Panc1 (cell line): ENCODE data around the gene DIP2C. TPM values are rescaled to one million over a fixed set of nuclear protein-coding genes. Genes with fewer than 3 reads are reported as not detected.

ENCODE experiments used
- ATAC-seq: fragments of 200-7000 bp; cut with Tn5 transposase; 2 replicates; pipeline ENCODE4 v1.9.1; 2020; ENCODE audit warnings: mild to moderate bottlenecking, moderate library complexity
- BruUV-seq: library from RNA; stranded (reverse); fragments of 400-500 nt; replicated peaks from 2 replicates; lab custom pipeline; 2021; lab: Mats Ljungman, UMichigan
- CTCF ChIA-PET: fragments of 300-600 bp; sonication (Branson Sonifier 250); formaldehyde crosslinking; loops from one replicate; lab custom pipeline; 2022; ENCODE audit warnings: antibody characterized with exemption; lab: Charles Lee
- POLR2A ChIA-PET: fragments of 300-600 bp; sonication (Branson Sonifier 250); formaldehyde crosslinking; loops from one replicate; lab custom pipeline; 2022; ENCODE audit warnings: antibody characterized with exemption; lab: Charles Lee
- DNase-seq: peaks from one replicate; pipeline ENCODE4 v3.0.0-alpha.2; 2010; ENCODE audit warnings: low read depth, low spot score
- H3K27ac ChIP-seq: 2 replicates; pipeline ENCODE4 v1.5.1; 2011; ENCODE audit warnings: mild to moderate bottlenecking, low read length, inconsistent platforms
- H3K27me3 ChIP-seq: fragments of 200-500 bp; sonication (Bioruptor generic); 2 replicates; pipeline ENCODE4 v1.6.0; 2014; ENCODE audit warnings: low read length, inconsistent platforms; ENCODE audit not compliant: control insufficient read depth, insufficient read depth
- H3K36me3 ChIP-seq: fragments of 200-500 bp; sonication (Bioruptor generic); 2 replicates; pipeline ENCODE4 v1.5.1; 2014; ENCODE audit warnings: inconsistent platforms, mild to moderate bottlenecking, low read length, moderate library complexity; ENCODE audit not compliant: control insufficient read depth, insufficient read depth
- H3K4me1 ChIP-seq: 2 replicates; pipeline ENCODE4 v1.5.1; 2011; ENCODE audit warnings: inconsistent platforms, mild to moderate bottlenecking, low read length, moderate library complexity; ENCODE audit not compliant: control insufficient read depth, insufficient read depth
- H3K4me3 ChIP-seq, 2 experiments: 2 replicates each; pipeline ENCODE4 v1.5.1; 2011 to 2012; ENCODE audit warnings: low read depth in 2 of 2, low read length in 2 of 2, mild to moderate bottlenecking in 2 of 2, inconsistent platforms in 1 of 2, moderate library complexity in 1 of 2
- H3K9me3 ChIP-seq: fragments of 200-500 bp; sonication (Bioruptor generic); 2 replicates; pipeline ENCODE4 v1.5.1; 2014; ENCODE audit warnings: low read depth, mild to moderate bottlenecking, inconsistent platforms, low read length, moderate library complexity; ENCODE audit not compliant: control insufficient read depth, insufficient read depth
- POLR2AphosphoS5 ChIP-seq: IDR thresholded peaks from 2 replicates; pipeline ENCODE4 v1.6.1; 2012; ENCODE audit warnings: mild to moderate bottlenecking, low read depth, low read length, moderate library complexity
- SIN3A ChIP-seq: IDR thresholded peaks from 2 replicates; pipeline ENCODE4 v1.6.1; 2012; ENCODE audit warnings: low read depth, mild to moderate bottlenecking, low read length, moderate library complexity, borderline replicate concordance; ENCODE audit not compliant: insufficient read depth
- TCF7L2 ChIP-seq: IDR thresholded peaks from 2 replicates; pipeline ENCODE4 v1.6.1; 2011; ENCODE audit warnings: mild to moderate bottlenecking, low read depth, low read length, inconsistent platforms
- in situ Hi-C: cut with HindIII; loops from 2 replicates; pipeline ENCODE4 v1.10.0; 2016; ENCODE audit warnings: low sequenced_read_pairs, low pct_unique_long_range_greater_than_20kb
- intact Hi-C: fragments of 100-400 bp; cut with micrococcal nuclease; formaldehyde crosslinking; loops from one replicate; pipeline ENCODE4 v1.10.0; 2022; ENCODE audit not compliant: unreplicated experiment
- total RNA-seq: library from RNA; stranded (reverse); gene quantifications from one replicate; pipeline ENCODE4 v1.2.1, GENCODE V29; 2021; ENCODE audit not compliant: unreplicated experiment
- TF ChIP-seq, protein P1 (sequence below): fragments of 450-650 bp; IDR thresholded peaks from 2 replicates; pipeline ENCODE4 v1.5.1; 2017; ENCODE audit warnings: mild to moderate bottlenecking
- TF ChIP-seq, protein P2 (sequence below), 2 experiments: IDR thresholded peaks; 2 replicates each; pipeline ENCODE4 v1.6.1; 2011 to 2012; ENCODE audit warnings: low read depth in 2 of 2, control low read depth in 1 of 2, low read length in 1 of 2, mild to moderate bottlenecking in 1 of 2, moderate library complexity in 1 of 2; ENCODE audit not compliant: insufficient read depth in 1 of 2

Gene DIP2C
- total RNA-seq, 1 experiment from 2014 or later = 13.2 TPM

DNA sequence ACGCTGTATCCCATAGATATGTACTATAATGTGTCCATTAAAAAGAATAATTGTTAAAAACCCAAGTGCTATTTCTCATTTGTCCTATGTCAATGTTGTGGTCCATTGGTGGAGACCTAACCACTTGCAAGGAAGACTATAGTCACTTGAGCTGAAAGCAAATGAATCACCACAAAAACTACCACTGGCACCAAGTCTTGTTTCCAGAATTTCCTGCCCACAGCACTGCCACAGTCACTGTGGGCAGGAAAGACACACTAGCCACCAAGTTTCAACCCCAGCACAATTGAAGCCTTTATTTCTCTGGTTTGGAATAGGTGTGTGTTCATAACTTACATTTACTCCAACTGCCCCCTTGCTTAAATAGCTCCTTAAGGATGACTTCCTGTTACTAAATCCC is 12.4 kb downstream of the DIP2C start:
- BruUV-seq = no TSS peak

DNA sequence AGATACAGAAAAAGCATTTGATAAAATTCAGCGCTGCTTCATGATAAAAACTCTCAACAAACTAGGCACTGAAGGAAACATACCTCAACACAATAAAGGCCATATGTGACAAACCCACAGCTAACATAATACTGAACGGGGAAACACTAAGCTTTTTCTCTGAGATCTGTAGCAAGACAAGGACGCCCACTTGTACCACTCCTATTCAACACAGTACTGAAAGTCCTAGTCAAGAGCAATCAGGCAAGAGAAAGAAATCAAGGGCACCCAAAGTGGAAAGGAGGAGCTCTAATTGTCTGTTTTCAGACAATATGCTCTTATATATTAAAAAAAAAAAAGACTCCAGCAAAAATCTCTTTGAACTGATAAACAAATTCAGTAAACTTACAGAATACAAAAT is 13.3 kb downstream of the DIP2C start:
- Histone ChIP-seq H3K36me3 (no peaks in the 10 kb centered on the region), H3K27me3 (no peaks in the 10 kb centered on the region), H3K4me1 (no peaks in the 10 kb centered on the region), H3K27ac (no peak overlapping the region), H3K9me3 (no peaks in the 10 kb centered on the region), H3K4me3 (no peak overlapping the region)
- DNase-seq = no peak
- POLR2A ChIA-PET = no interaction called here
- CTCF ChIA-PET = interaction anchor here (0.6 kb wide), 1 partner anchor 165 kb away, joined by 10 read pairs; no protein-coding TSS in a partner anchor
- intact Hi-C loops = no loop called here
- in situ Hi-C loops = no loop called here
- BruUV-seq = no TSS peak
- no peak for TF ChIP-seq TCF7L2
- TF ChIP-seq, protein P1, sequence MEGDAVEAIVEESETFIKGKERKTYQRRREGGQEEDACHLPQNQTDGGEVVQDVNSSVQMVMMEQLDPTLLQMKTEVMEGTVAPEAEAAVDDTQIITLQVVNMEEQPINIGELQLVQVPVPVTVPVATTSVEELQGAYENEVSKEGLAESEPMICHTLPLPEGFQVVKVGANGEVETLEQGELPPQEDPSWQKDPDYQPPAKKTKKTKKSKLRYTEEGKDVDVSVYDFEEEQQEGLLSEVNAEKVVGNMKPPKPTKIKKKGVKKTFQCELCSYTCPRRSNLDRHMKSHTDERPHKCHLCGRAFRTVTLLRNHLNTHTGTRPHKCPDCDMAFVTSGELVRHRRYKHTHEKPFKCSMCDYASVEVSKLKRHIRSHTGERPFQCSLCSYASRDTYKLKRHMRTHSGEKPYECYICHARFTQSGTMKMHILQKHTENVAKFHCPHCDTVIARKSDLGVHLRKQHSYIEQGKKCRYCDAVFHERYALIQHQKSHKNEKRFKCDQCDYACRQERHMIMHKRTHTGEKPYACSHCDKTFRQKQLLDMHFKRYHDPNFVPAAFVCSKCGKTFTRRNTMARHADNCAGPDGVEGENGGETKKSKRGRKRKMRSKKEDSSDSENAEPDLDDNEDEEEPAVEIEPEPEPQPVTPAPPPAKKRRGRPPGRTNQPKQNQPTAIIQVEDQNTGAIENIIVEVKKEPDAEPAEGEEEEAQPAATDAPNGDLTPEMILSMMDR = no peak
- TF ChIP-seq POLR2AphosphoS5 = no peak
- TF ChIP-seq SIN3A = no peak
- TF ChIP-seq, protein P2, sequence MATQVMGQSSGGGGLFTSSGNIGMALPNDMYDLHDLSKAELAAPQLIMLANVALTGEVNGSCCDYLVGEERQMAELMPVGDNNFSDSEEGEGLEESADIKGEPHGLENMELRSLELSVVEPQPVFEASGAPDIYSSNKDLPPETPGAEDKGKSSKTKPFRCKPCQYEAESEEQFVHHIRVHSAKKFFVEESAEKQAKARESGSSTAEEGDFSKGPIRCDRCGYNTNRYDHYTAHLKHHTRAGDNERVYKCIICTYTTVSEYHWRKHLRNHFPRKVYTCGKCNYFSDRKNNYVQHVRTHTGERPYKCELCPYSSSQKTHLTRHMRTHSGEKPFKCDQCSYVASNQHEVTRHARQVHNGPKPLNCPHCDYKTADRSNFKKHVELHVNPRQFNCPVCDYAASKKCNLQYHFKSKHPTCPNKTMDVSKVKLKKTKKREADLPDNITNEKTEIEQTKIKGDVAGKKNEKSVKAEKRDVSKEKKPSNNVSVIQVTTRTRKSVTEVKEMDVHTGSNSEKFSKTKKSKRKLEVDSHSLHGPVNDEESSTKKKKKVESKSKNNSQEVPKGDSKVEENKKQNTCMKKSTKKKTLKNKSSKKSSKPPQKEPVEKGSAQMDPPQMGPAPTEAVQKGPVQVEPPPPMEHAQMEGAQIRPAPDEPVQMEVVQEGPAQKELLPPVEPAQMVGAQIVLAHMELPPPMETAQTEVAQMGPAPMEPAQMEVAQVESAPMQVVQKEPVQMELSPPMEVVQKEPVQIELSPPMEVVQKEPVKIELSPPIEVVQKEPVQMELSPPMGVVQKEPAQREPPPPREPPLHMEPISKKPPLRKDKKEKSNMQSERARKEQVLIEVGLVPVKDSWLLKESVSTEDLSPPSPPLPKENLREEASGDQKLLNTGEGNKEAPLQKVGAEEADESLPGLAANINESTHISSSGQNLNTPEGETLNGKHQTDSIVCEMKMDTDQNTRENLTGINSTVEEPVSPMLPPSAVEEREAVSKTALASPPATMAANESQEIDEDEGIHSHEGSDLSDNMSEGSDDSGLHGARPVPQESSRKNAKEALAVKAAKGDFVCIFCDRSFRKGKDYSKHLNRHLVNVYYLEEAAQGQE (IDR thresholded peaks at IDR 0.05; ENCODE audit: insufficient read depth in 1 of 2, low read depth in 2 of 2, low read length in 1 of 2) = no peak
- no peak for ATAC-seq

More for the DNA sequence above, 12.4 kb downstream of the DIP2C start:
- H3K4me1 ChIP-seq = peaks cover 2% of the 10 kb centered on the region
- no peaks in the 10 kb centered on the region for H3K9me3 ChIP-seq
- ChIA-PET POLR2A (interaction anchor here (0.6 kb wide), 1 partner anchor 164 kb away, joined by 12 read pairs; no protein-coding TSS in a partner anchor), CTCF (no interaction called here)
- DNase-seq (no peak), ATAC-seq (no peak)
- in situ Hi-C loops = no loop called here
- no peak overlapping the region for H3K27ac ChIP-seq
- H3K27me3 ChIP-seq = no peaks in the 10 kb centered on the region
- intact Hi-C loops = no loop called here
- TF ChIP-seq SIN3A = no peak
- TF ChIP-seq POLR2AphosphoS5 = no peak
- TF ChIP-seq, protein P2 (IDR thresholded peaks at IDR 0.05; ENCODE audit: insufficient read depth in 1 of 2, low read depth in 2 of 2, low read length in 1 of 2) = no peak
- TF ChIP-seq, protein P1 = no peak
- TF ChIP-seq TCF7L2 = no peak
- no peaks in the 10 kb centered on the region for H3K36me3 ChIP-seq
- H3K4me3 ChIP-seq = no peak overlapping the region
